ENCODE measurements around the gene MAP3K12. TPM values are rescaled to one million over a fixed set of nuclear protein-coding genes. Genes with fewer than 3 reads are reported as not detected.
A peak's percentile ranks its signal among the peaks of the same experiment; 100 is the strongest.

Gene MAP3K12
- total and polyA plus RNA-seq, 10 of the 15 experiments (the other 5 are each of a cell fraction or from before 2014, with no cell fraction given), result 0.45 to 14.9 (median 6.9) TPM

GRCh38 chr12:53480491-53481442 lies 18.5 kb downstream of the MAP3K12 start (continued):
- no peak for TF ChIP-seq HSF1 (IDR thresholded peaks at IDR 0.05; ENCODE audit: low read depth, low read length)
- TF ChIP-seq POLR2AphosphoS5 (IDR thresholded peaks at IDR 0.05; ENCODE audit: low read length), result 0 out of 2 replicates have a peak, but pooled peaks have one; percentile 23
- TF ChIP-seq DPF2 (IDR thresholded peaks at IDR 0.05), result no peak
- TF ChIP-seq CBFB (IDR thresholded peaks at IDR 0.05; ENCODE audit: low read depth), result no peak
- TF ChIP-seq ZNF24 (IDR thresholded peaks at IDR 0.05), result no peak
- TF ChIP-seq SMAD5 (IDR thresholded peaks at IDR 0.05; ENCODE audit: low read depth), result peak; percentile 25; the same call in 1 of the 2 replicates
- TF ChIP-seq ZNF687 (IDR thresholded peaks at IDR 0.05), result no peak
- no peak for TF ChIP-seq PBX3 (IDR thresholded peaks at IDR 0.05; ENCODE audit: insufficient replicate concordance, low read depth, low read length)
- TF ChIP-seq MTA3 (IDR thresholded peaks at IDR 0.05; ENCODE audit: borderline replicate concordance, low read length), result no peak
- no peak for TF ChIP-seq KDM1A (IDR thresholded peaks at IDR 0.05; ENCODE audit: borderline replicate concordance)
- TF ChIP-seq TARDBP (IDR thresholded peaks at IDR 0.05; ENCODE audit: borderline replicate concordance), result no peak
- TF ChIP-seq NR2F1 (conservative IDR thresholded peaks at IDR 0.05), result no peak
- TF ChIP-seq ZNF207 (IDR thresholded peaks at IDR 0.05; ENCODE audit: borderline replicate concordance), result no peak
- no peak for TF ChIP-seq CTCF (IDR thresholded peaks at IDR 0.05 in 2 of 3, conservative IDR thresholded peaks at IDR 0.05 in 1 of 3; ENCODE audit: control insufficient read depth in 2 of 3, extremely low read depth in 1 of 3, insufficient read depth in 1 of 3, low read depth in 3 of 3, low read length in 3 of 3)
- TF ChIP-seq GATAD2B (conservative IDR thresholded peaks at IDR 0.05; ENCODE audit: low read depth), result no peak
